GM12873 (cell line): ENCODE measurements around the gene METRNL.

ENCODE experiments used
- CTCF ChIP-seq: IDR thresholded peaks from 2 replicates; pipeline ENCODE4 v1.5.1; 2012; ENCODE audit warnings: low read depth, mild to moderate bottlenecking, moderate library complexity, low read length, control low read depth; ENCODE audit not compliant: insufficient read depth; ENCODE audit errors: missing control alignments

The METRNL gene

GRCh38 chr17:83118071-83118841 is 38.8 kb downstream of the METRNL start:
- no peak for TF ChIP-seq CTCF

GRCh38 chr17:83119987-83120864 is 40.8 kb downstream of the METRNL start:
- no peak for TF ChIP-seq CTCF

GRCh38 chr17:83121921-83122820 is 42.8 kb downstream of the METRNL start:
- no peak for TF ChIP-seq CTCF

GRCh38 chr17:83122834-83123233 is 43.4 kb downstream of the METRNL start:
- TF ChIP-seq CTCF = no peak

- TF ChIP-seq CTCF = no peak
Observed at GRCh38 chr17:83123896-83124801, 44.7 kb downstream of the METRNL start.

- no peak for TF ChIP-seq CTCF
Observed at GRCh38 chr17:83124871-83125514, 45.6 kb downstream of the METRNL start.
